SH-SY5Y (cell line): ENCODE measurements around the gene COL27A1.

Experiments used
- GATA2 ChIP-seq: IDR thresholded peaks from 2 replicates; pipeline ENCODE4 v1.6.1; 2011; ENCODE audit warnings: mild to moderate bottlenecking, low read depth, low read length
- GATA3 ChIP-seq: IDR thresholded peaks from 2 replicates; pipeline ENCODE4 v1.6.1; 2011; ENCODE audit warnings: low read depth, mild to moderate bottlenecking, low read length, moderate library complexity

GRCh38 chr9:114246558-114246957 lies 91.2 kb downstream of the COL27A1 start:
- TF ChIP-seq GATA2 = no peak
- no peak for TF ChIP-seq GATA3
